Panc1 (cell line): ENCODE results near the gene ARF1. TPM values are rescaled to one million over a fixed set of nuclear protein-coding genes. Genes with fewer than 3 reads are reported as not detected.

Experiments used
- ATAC-seq: fragments of 200-7000 bp; cut with Tn5 transposase; 2 replicates; pipeline ENCODE4 v1.9.1; 2020; ENCODE audit warnings: mild to moderate bottlenecking, moderate library complexity
- BruUV-seq: library from RNA; stranded (reverse); fragments of 400-500 nt; replicated peaks from 2 replicates; lab custom pipeline; 2021; lab: Mats Ljungman, UMichigan
- CTCF ChIA-PET: fragments of 300-600 bp; sonication (Branson Sonifier 250); formaldehyde crosslinking; loops from one replicate; lab custom pipeline; 2022; ENCODE audit warnings: antibody characterized with exemption; lab: Charles Lee
- POLR2A ChIA-PET: fragments of 300-600 bp; sonication (Branson Sonifier 250); formaldehyde crosslinking; loops from one replicate; lab custom pipeline; 2022; ENCODE audit warnings: antibody characterized with exemption; lab: Charles Lee
- DNase-seq: peaks from one replicate; pipeline ENCODE4 v3.0.0-alpha.2; 2010; ENCODE audit warnings: low read depth, low spot score
- H3K27ac ChIP-seq: 2 replicates; pipeline ENCODE4 v1.5.1; 2011; ENCODE audit warnings: mild to moderate bottlenecking, low read length, inconsistent platforms
- H3K27me3 ChIP-seq: fragments of 200-500 bp; sonication (Bioruptor generic); 2 replicates; pipeline ENCODE4 v1.6.0; 2014; ENCODE audit warnings: low read length, inconsistent platforms; ENCODE audit not compliant: control insufficient read depth, insufficient read depth
- H3K36me3 ChIP-seq: fragments of 200-500 bp; sonication (Bioruptor generic); 2 replicates; pipeline ENCODE4 v1.5.1; 2014; ENCODE audit warnings: inconsistent platforms, mild to moderate bottlenecking, low read length, moderate library complexity; ENCODE audit not compliant: control insufficient read depth, insufficient read depth
- H3K4me1 ChIP-seq: 2 replicates; pipeline ENCODE4 v1.5.1; 2011; ENCODE audit warnings: inconsistent platforms, mild to moderate bottlenecking, low read length, moderate library complexity; ENCODE audit not compliant: control insufficient read depth, insufficient read depth
- H3K4me3 ChIP-seq, 2 experiments: 2 replicates each; pipeline ENCODE4 v1.5.1; 2011 to 2012; ENCODE audit warnings: low read depth in 2 of 2, low read length in 2 of 2, mild to moderate bottlenecking in 2 of 2, inconsistent platforms in 1 of 2, moderate library complexity in 1 of 2
- H3K9me3 ChIP-seq: fragments of 200-500 bp; sonication (Bioruptor generic); 2 replicates; pipeline ENCODE4 v1.5.1; 2014; ENCODE audit warnings: low read depth, mild to moderate bottlenecking, inconsistent platforms, low read length, moderate library complexity; ENCODE audit not compliant: control insufficient read depth, insufficient read depth
- CTCF ChIP-seq: fragments of 450-650 bp; IDR thresholded peaks from 2 replicates; pipeline ENCODE4 v1.5.1; 2017; ENCODE audit warnings: mild to moderate bottlenecking
- POLR2AphosphoS5 ChIP-seq: IDR thresholded peaks from 2 replicates; pipeline ENCODE4 v1.6.1; 2012; ENCODE audit warnings: mild to moderate bottlenecking, low read depth, low read length, moderate library complexity
- REST ChIP-seq, 2 experiments: IDR thresholded peaks; 2 replicates each; pipeline ENCODE4 v1.6.1; 2011 to 2012; ENCODE audit warnings: low read depth in 2 of 2, control low read depth in 1 of 2, low read length in 1 of 2, mild to moderate bottlenecking in 1 of 2, moderate library complexity in 1 of 2; ENCODE audit not compliant: insufficient read depth in 1 of 2
- SIN3A ChIP-seq: IDR thresholded peaks from 2 replicates; pipeline ENCODE4 v1.6.1; 2012; ENCODE audit warnings: low read depth, mild to moderate bottlenecking, low read length, moderate library complexity, borderline replicate concordance; ENCODE audit not compliant: insufficient read depth
- TCF7L2 ChIP-seq: IDR thresholded peaks from 2 replicates; pipeline ENCODE4 v1.6.1; 2011; ENCODE audit warnings: mild to moderate bottlenecking, low read depth, low read length, inconsistent platforms
- in situ Hi-C: cut with HindIII; loops from 2 replicates; pipeline ENCODE4 v1.10.0; 2016; ENCODE audit warnings: low sequenced_read_pairs, low pct_unique_long_range_greater_than_20kb
- intact Hi-C: fragments of 100-400 bp; cut with micrococcal nuclease; formaldehyde crosslinking; loops from one replicate; pipeline ENCODE4 v1.10.0; 2022; ENCODE audit not compliant: unreplicated experiment
- total RNA-seq: library from RNA; stranded (reverse); gene quantifications from one replicate; pipeline ENCODE4 v1.2.1, GENCODE V29; 2021; ENCODE audit not compliant: unreplicated experiment

Gene ARF1
- total RNA-seq, 1 experiment from 2014 or later = 321 TPM

- in situ Hi-C loops = no loop called here
- Histone ChIP-seq H3K27ac (no peak overlapping the region), H3K36me3 (no peaks in the 10 kb centered on the region), H3K9me3 (no peaks in the 10 kb centered on the region), H3K27me3 (peaks cover 6% of the 10 kb centered on the region; the same call in 1 of the 2 replicates), H3K4me1 (peaks cover 3% of the 10 kb centered on the region; the same call in 1 of the 2 replicates), H3K4me3 (no peak overlapping the region)
- BruUV-seq = no TSS peak
- ChIA-PET POLR2A (no interaction called here), CTCF (no interaction called here)
- peak; percentile 10; the same call in 1 of the 2 replicates for ATAC-seq
- DNase-seq = no peak
- no peak for TF ChIP-seq CTCF
- no peak for TF ChIP-seq TCF7L2
- intact Hi-C loops = no loop called here
Measured at GRCh38 chr1:228058172-228058948, 24.1 kb upstream of the ARF1 start.

- TF ChIP-seq CTCF = no peak
- no peak for TF ChIP-seq REST (IDR thresholded peaks at IDR 0.05; ENCODE audit: insufficient read depth in 1 of 2, low read depth in 2 of 2, low read length in 1 of 2)
- TF ChIP-seq POLR2AphosphoS5 = no peak
- no peak for TF ChIP-seq SIN3A
- TF ChIP-seq TCF7L2 = no peak
- POLR2A ChIA-PET = no interaction called here
- no TSS peak for BruUV-seq
- intact Hi-C loops (no loop called here), in situ Hi-C loops (no loop called here)
- Histone ChIP-seq H3K27me3 (peaks cover 6% of the 10 kb centered on the region; the same call in 1 of the 2 replicates), H3K9me3 (no peaks in the 10 kb centered on the region), H3K4me1 (peaks cover 3% of the 10 kb centered on the region; the same call in 1 of the 2 replicates), H3K36me3 (no peaks in the 10 kb centered on the region), H3K4me3 (peak overlapping the region in 1 of 2 experiments; percentile 46; a peak in 2 of 4 replicates), H3K27ac (no peak overlapping the region)
- DNase-seq = no peak
- ATAC-seq = no peak
- CTCF ChIA-PET = interaction anchor here (0.7 to 1.0 kb wide), 2 partner anchors 14 to 60 kb away, joined by 4 to 11 read pairs; no protein-coding TSS in a partner anchor
Measured at GRCh38 chr1:228058949-228059633, 23.4 kb upstream of the ARF1 start.
